ENCODE measurements around the gene PIK3R5.
A peak's percentile ranks its signal among the peaks of the same experiment; 100 is the strongest.
"Not testable (repeated sequence)": the region's sequence is repeated elsewhere in the genome, so short reads cannot be mapped to it uniquely, and the experiment has no call there.

Gene PIK3R5

GRCh38 chr17:8856869-8857575 lies 108.5 kb downstream of the PIK3R5 start:
- no peak for DNase-seq (ENCODE audit: low spot score)

DNA sequence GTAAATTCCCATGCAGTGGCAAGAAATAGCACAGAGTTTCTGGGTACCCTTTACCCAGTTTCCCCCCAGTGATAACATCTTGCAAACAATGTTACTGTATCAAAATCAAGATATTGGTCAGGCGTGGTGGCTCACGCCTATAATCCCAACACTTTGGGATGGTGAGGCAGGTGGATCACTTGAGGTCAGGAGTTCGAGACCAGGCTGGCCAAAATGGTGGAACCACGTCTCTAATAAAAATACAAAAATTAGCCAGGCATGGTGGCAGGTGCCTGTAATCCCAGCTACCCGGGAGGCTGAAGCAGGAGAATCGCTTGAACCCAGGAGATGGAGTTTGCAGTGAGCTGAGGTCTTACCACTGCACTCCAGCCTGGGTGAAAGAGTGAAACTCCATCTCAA lies 109.3 kb downstream of the PIK3R5 start:
- not testable (repeated sequence) for DNase-seq (ENCODE audit: low spot score)

GRCh38 chr17:8855477-8856204 lies 109.9 kb downstream of the PIK3R5 start:
- DNase-seq (ENCODE audit: low spot score), result no peak

GRCh38 chr17:8851600-8851999 lies 113.9 kb downstream of the PIK3R5 start:
- no peak for DNase-seq (ENCODE audit: low spot score)

- no peak for DNase-seq (ENCODE audit: low spot score)
Observed at GRCh38 chr17:8849311-8850041, 116.0 kb downstream of the PIK3R5 start.

DNA sequence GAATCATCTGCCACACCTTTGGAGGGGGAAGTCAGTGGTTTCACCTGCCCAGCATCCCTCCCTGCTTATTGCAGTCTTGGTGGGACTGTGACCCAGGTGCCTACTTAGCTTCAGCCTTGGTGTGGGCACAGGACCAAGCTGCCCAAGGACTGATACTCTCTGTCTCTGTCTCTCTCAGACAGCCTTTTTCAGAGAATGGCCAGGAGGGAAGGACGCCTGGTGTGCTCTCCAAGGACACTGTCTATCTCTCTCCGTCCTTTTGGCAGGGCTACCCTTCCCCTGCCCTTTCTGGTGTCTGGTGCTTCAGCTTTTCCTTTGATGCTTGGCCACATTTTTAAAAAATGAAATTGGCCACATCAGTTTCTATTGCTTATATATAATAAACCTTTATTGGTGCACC lies 117.6 kb downstream of the PIK3R5 start:
- DNase-seq (ENCODE audit: low spot score), result no peak

GRCh38 chr17:8846768-8847211 lies 118.7 kb downstream of the PIK3R5 start:
- no peak for DNase-seq (ENCODE audit: low spot score)

DNA sequence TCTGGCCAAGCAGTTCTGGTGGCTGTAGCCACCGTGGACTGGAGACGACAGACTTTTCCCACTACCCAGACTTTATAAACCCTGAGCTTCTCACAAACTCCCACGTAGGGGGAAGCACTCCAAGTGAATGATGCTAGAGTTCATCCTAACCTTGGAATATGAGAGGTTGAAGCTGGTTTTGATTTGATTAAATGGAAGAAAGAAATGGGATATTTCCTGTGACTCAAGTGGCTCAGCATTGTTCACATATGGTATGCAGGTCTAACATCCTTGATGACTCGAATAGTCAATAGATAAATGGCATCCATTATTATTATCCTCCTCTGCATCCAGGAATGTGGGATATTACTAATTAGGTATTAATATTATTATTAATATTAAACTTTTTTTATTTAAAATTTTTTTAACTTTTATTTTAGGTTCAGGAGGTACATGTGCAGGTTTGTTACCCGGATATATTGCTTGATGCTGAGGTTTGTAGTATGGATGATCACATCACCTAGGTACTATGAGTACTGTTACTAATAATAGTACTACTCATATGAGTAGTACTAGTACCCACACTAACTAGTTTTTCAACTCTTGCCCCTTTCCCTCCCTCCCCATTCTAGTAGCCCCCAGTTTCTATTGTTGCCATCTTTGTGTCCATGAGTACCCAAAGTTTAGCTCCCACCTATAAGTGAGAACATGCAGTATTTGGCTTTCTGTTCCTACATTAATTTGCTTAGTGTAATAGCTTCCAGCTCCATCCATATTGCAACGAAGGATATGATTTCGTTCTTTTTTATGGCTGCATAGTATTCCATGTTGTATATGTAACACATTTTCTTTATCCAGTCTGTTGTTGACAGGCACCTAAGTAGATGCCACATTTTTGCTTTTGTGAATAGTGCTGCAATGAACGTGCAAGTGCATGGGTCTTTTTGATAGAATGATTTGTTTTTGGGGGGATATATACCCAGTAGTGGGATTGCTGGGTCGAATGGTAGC lies 121.0 kb downstream of the PIK3R5 start:
- DNase-seq (ENCODE audit: low spot score), result no peak

DNA sequence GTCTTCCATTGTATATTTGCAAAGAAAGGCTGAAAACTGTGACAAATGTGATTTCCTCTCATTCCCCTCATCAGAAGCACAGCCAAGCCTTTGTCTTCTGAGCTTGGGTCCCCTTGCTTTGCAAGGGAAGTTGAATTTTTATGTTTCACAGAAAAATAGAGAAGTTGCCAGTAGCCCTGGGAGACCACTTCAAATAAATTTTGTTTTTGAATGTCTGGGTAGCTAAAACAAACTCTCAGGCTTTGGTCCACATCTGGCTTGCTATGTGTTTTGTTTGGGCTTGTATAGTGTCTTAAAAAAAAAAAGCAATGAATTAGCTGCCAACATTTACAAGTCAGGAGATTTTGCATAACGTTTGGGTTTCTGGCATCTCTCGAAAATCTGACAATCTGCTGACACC lies 122.2 kb downstream of the PIK3R5 start:
- DNase-seq (ENCODE audit: low spot score), result no peak

GRCh38 chr17:8841844-8842243 lies 123.7 kb downstream of the PIK3R5 start:
- DNase-seq (ENCODE audit: low spot score), result no peak

GRCh38 chr17:8839410-8839935 lies 126.0 kb downstream of the PIK3R5 start:
- DNase-seq (ENCODE audit: low spot score), result no peak

GRCh38 chr17:8838551-8839095 lies 126.9 kb downstream of the PIK3R5 start:
- no peak for DNase-seq (ENCODE audit: low spot score)

GRCh38 chr17:8837563-8838075 lies 127.9 kb downstream of the PIK3R5 start:
- DNase-seq (ENCODE audit: low spot score), result no peak

DNA sequence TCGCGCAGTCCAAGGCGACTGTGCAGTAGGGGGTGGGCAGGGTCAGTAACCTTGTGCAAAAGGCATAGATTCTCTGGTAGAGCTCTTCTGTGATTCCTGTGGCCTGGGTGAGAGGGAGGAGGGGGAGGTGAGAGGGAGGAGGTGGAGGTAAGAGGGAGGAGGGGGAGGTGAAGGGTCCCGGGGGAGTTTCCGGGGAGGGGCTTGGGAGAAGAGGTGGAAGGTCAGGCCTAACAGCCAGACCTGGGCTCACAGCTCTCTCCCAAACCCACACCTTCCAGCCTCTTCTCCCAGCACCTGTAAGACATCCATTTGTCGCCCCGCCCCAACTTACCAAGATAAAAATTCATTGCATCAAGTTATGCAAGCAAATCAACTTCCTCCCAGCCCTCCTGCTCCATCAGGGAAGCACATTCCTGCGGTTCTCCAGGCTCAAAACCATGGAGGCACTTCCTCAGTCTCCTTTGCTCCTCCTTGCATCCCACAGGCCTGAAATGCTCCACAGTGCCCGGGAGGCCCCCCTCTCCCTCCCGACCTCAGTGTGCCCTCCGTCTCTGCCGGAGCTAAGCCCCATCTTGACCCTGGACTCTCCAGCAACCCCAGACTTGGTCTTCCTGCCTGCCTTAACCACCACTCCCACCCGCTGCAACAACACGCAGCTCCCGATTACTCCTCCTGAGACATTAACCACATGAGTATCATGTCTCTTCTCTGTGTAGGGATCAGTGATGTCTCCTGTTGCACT lies 128.5 kb downstream of the PIK3R5 start:
- DNase-seq (ENCODE audit: low spot score), result no peak

DNA sequence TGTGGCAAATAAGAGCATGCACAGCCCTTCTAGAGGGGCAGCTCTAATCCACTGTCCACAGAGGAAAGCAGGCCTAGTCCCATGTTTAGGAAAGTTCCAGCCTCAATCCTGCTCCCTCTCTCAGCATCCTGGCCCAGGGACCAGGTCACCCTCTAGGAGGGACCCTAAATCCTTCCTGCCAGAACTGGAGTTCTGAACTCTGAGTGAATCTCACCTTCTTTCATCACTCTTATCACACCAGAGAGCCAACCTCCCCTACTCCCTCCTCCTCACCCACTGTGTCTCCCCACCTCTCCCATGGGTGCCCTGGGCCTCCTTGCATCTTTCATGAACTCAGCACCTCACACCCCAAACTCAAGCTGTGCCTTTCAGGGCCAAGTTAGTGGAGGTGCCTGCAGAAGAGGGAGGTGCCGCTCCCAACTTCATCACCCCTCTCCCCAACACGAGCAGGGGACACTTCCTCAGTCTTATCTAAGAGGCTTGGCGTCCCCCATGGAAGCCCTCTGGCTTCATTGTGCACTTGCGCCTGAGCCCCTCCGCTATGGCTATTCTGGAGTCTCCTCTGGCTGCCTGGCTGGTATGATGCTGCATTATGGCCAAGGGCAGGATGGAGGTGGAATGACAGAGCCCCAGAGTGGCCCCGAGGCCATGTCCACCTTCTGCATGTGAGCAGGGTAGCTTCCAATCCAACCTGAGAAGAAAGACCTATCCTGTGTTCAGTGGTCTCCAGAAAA lies 129.7 kb downstream of the PIK3R5 start:
- no peak for DNase-seq (ENCODE audit: low spot score)

DNA sequence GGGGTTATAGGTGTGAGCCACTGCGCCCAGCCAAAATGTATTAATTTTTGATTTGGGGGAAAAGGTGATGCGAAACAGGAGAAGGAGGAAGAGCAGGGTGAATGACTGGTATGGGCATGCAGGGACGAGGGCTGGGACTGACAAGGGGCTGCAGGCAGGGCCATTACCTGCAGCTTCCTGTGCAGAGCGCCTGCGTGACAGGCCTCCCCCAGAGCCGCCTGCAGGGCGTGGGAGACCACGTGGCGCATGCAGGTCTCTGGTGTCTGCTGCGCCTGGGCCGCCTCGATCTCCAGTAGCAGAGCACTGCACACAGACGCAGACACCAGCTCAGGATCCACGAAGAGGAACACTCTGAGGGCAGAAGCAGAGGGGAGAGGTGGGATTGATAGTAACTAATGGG lies 130.4 kb downstream of the PIK3R5 start:
- no peak for DNase-seq (ENCODE audit: low spot score)

DNA sequence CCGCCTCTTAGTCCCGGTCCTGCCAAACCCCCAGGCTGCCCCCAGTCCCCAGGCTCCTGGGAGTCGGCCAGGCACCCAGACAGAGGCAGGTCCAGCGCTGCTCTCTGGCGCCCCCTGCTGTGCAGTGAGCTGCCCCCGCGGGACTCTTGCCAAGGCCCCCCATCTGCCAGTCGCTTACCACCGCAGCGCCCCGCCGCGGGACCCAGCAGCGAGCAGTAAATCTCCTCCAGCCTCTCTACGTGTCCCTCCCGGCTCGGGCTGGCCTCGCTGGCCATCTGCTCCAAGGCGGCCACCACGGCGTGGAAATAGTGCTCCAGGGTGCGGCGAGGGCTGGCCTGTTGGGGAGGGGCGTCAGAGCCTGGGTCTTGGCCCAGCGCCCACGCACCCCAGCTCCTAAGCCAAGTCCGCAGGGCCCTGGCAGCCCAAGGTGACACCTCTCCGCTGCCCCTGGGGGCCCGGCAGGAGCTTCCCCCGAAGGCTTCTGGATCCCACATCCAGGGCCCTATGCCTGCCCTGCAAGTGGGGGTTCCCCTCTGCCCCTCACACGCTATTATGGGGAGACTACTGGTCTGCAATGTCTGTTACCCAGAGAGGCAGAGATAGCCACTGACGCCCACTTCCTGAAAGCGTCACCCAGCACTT lies 132.7 kb downstream of the PIK3R5 start:
- peak; percentile 10 for DNase-seq (ENCODE audit: low spot score)

DNA sequence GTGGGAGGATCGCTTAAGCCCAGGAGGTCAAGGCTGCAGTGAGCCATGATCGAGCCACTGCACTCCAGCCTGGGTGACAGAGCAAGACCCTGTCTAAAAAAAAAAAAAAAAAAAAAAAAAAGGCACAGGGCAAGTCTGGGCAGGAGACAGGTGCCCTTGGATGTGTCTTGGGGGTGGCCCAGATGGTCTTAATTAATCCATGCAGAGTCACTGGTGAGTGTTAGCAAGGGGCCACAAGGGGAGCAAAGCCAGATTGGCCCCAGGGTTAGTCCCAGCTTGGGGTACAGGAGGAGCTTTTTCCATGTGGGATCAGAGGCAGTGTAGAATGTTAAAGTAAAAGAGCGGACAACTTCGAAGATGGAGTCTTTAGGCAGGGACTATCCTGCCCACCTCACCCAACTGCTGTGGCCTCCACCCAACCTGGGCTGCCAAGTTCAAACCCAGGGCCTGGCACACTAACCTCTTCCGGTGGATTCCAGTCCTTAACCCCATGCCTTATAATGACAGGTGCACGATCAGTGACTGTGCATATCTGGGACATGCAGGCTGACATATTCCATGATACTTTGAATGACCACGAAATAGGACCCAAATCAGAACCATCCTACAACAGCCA lies 134.2 kb downstream of the PIK3R5 start:
- no peak for DNase-seq (ENCODE audit: low spot score)

DNA sequence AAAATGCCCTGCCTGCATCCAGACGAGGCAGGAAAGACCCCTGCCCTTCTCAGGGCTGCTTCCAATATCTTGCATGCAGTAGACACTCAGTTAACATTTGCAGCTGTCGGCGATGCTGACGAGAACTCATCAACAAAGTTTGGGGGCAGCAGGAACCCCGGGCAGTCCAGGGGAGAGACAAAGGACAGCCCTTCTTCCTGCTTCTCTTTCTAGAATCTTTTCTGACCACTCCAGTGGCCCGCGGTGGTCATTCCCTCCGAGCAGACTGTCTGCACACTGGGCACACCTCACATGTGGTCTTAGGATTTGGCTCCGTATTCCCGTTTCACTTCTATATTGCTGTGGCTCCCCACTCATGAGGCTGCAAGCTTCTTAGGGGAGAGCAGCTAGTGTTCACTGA lies 135.4 kb downstream of the PIK3R5 start:
- DNase-seq (ENCODE audit: low spot score), result no peak

All from hematopoietic multipotent progenitor cell treated with erythropoietin and hydrocortisone succinate and interleukin-3 and kit ligand, for 17 days (in vitro differentiated cells).